GM12874 (cell line): ENCODE data around the gene PCBP1.
A peak's percentile ranks its signal among the peaks of the same experiment; 100 is the strongest.

ENCODE experiments used
- CTCF ChIP-seq: IDR thresholded peaks from 2 replicates; pipeline ENCODE4 v1.5.1; 2011; ENCODE audit warnings: low read depth, mild to moderate bottlenecking, control low read depth, low read length, moderate library complexity; ENCODE audit not compliant: insufficient read depth

The PCBP1 gene

DNA sequence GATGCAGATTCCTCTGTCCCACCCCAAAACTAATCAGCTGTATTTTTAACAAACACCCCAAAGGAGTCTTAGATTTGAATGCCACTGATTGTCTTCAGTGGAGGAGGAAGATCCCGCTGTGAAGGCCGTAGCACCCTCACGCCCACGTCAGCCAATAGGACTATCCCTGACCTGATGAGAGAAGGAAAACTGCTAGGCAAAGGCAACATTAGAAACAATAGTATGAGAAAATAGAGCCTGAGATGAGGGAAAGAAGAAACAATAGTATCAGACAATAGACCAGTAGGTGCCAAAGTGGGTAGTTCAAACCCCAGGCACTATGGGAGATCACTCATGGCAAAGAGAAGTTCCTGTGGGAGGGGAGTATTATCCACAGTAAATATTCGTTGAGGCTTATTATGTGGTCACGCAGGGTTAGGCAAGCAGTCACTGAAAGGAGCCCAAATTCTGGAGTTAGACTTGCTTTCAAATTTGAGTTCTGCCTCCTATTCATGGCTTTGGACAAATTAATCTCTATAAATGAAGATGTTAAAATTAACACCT lies 2.8 kb downstream of the PCBP1 start:
- TF ChIP-seq CTCF = no peak

DNA sequence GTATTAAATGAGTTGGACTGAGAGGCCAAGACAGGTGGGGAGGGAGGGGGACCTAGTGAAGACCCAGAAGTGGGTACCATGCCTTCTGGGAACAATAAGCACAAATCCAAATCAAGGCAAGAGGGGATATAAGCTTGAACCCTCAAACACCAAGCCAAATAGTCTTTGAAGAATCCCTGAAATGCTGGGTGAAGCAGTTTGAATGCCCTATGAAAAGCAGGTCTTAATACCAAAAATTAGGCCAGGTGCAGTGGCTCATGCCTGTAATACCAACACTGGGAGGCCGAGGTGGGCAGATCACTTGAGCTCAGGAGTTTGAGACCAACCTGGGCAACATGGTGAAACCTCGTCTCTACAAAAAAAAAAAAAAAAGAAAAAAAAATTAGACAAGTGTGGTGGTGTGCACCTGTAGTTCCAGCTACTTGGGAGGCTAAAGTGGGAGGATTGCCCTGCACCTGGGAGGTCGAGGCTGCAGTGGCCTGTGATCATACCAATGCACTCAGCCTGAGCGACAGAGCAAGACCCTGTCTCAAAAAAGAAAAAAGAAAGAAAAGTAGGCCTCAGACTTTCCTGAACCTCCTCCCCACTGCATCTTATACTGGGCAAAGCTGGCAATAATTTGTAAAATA lies 3.5 kb downstream of the PCBP1 start:
- TF ChIP-seq CTCF = no peak

DNA sequence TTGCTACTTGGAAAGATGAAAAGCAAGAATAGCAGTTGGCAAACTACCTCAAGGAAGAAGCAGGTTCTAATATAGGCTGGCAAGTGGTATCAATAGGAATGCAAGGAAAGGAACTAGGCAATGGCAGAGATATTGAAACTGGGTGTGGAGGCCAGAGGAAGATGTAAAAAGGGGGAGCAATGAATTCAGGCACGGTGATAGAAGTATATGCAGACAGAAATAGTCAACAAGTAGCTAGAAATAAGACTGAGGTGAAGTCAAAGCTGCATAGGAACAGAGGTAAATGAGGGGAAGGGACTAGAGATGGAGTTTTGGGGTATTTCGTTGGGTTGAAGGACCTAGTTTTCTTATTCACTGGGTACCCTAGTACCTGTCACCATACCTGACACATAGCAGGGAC lies 4.1 kb downstream of the PCBP1 start:
- no peak for TF ChIP-seq CTCF

DNA sequence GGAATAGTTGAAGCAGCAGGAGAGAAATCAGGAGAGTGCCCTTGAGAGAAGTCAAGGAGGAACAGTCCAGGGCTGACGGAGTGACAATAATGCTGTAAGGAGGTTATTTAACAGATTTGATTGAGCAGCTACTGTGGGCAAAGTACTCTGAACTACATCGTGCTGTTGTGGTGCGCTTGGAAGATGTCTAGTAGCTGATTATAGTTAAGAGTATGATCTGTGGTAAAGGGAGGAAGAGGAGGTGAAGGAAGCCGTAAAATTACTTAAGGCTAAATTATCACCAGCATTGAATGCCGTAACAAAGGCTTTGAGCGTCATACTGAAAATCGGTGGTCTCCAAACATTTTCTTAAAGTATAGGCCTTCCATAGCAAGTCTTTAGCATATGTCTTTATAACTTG lies 4.5 kb downstream of the PCBP1 start:
- no peak for TF ChIP-seq CTCF

DNA sequence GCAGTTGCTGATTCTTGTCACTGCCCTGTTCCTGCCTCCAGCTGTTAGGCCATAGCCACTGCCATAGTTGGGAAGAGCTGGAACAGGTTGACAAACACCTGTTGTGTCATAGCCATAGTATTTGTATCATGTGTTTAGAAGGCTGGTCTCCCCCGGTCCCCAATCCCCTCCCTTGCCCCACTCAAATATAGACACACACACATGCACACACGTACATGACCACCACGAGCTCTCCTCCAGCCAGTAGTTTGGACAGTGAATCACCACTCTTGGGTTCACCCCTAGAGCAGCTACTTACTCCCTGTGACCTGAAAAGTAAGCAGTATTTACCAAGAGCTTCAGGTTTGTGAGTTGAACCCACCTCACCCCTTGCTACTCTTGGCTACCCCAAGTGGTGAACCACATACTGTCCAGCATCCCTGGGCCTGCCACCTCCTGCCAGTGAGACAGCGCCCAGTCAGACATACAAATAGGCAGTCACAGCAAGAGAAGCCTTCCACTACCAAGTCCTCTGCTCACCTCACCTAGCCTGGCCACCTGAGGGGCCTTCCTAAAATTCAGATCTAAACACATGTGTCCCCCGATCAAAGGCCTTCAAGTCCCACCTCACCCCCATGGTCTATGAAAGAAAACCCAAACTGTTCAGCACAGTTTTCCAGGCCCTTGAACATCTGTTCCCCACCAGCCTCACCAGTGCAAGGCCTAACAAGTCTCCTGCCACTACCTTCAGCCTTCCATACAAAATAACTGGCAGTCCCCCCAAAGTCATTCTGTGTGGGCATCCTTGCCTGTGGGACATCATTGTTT lies 7.1 kb downstream of the PCBP1 start:
- TF ChIP-seq CTCF = peak; percentile 14; the same call in 1 of the 2 replicates

GRCh38 chr2:70094978-70095719 lies 7.9 kb downstream of the PCBP1 start:
- TF ChIP-seq CTCF = no peak
